HG02623 (cell line): ENCODE measurements around the gene NFKB1.

Experiments
- ATAC-seq: cut with Tn5 transposase; IDR thresholded peaks from one replicate; pipeline ENCODE4 v1.9.1; 2021; ENCODE audit warnings: moderate library complexity; ENCODE audit not compliant: unreplicated experiment

The NFKB1 gene

GRCh38 chr4:102493794-102494193 is 7.4 kb upstream of the NFKB1 start:
- ATAC-seq = peak; percentile 53

GRCh38 chr4:102494603-102495002 is 6.6 kb upstream of the NFKB1 start:
- ATAC-seq = no peak

- ATAC-seq = no peak
These were observed 3.2 kb upstream of the NFKB1 start for GRCh38 chr4:102497986-102498385.

GRCh38 chr4:102500352-102500695 is 835 bp upstream of the NFKB1 start:
- ATAC-seq = no peak

GRCh38 chr4:102501447-102501696 is 213 bp downstream of the NFKB1 start:
- peak; percentile 30 for ATAC-seq

GRCh38 chr4:102502543-102502818 is 1.3 kb downstream of the NFKB1 start:
- no peak for ATAC-seq

- no peak for ATAC-seq
These were observed 2.2 kb downstream of the NFKB1 start for GRCh38 chr4:102503301-102503746.

GRCh38 chr4:102503831-102504786 is 3.0 kb downstream of the NFKB1 start:
- ATAC-seq = no peak

- ATAC-seq = no peak
These were observed 3.8 kb downstream of the NFKB1 start for GRCh38 chr4:102504941-102505340.

GRCh38 chr4:102505708-102506107 is 4.5 kb downstream of the NFKB1 start:
- ATAC-seq = no peak

- no peak for ATAC-seq
These were observed 5.4 kb downstream of the NFKB1 start for GRCh38 chr4:102506523-102506922.

GRCh38 chr4:102511830-102512605 is 10.9 kb downstream of the NFKB1 start:
- no peak for ATAC-seq

- no peak for ATAC-seq
These were observed 13.3 kb downstream of the NFKB1 start for GRCh38 chr4:102514298-102514964.

GRCh38 chr4:102517753-102518152 is 16.6 kb downstream of the NFKB1 start:
- ATAC-seq = no peak

GRCh38 chr4:102518703-102519131 is 17.6 kb downstream of the NFKB1 start:
- no peak for ATAC-seq

- ATAC-seq = no peak
These were observed 18.8 kb downstream of the NFKB1 start for GRCh38 chr4:102519925-102520324.

- ATAC-seq = no peak
These were observed 20.4 kb downstream of the NFKB1 start for GRCh38 chr4:102521570-102521969.

- ATAC-seq = no peak
These were observed 20.9 kb downstream of the NFKB1 start for GRCh38 chr4:102522031-102522440.

GRCh38 chr4:102524691-102525090 is 23.5 kb downstream of the NFKB1 start:
- no peak for ATAC-seq

GRCh38 chr4:102525097-102525496 is 23.9 kb downstream of the NFKB1 start:
- ATAC-seq = no peak

GRCh38 chr4:102525504-102525903 is 24.3 kb downstream of the NFKB1 start:
- ATAC-seq = no peak

GRCh38 chr4:102526532-102526931 is 25.4 kb downstream of the NFKB1 start:
- ATAC-seq = no peak
